GM12873 (cell line): ENCODE measurements around the gene EDEM1.

Experiments
- CTCF ChIP-seq: IDR thresholded peaks from 2 replicates; pipeline ENCODE4 v1.5.1; 2012; ENCODE audit warnings: low read depth, mild to moderate bottlenecking, moderate library complexity, low read length, control low read depth; ENCODE audit not compliant: insufficient read depth; ENCODE audit errors: missing control alignments

EDEM1 gene

DNA sequence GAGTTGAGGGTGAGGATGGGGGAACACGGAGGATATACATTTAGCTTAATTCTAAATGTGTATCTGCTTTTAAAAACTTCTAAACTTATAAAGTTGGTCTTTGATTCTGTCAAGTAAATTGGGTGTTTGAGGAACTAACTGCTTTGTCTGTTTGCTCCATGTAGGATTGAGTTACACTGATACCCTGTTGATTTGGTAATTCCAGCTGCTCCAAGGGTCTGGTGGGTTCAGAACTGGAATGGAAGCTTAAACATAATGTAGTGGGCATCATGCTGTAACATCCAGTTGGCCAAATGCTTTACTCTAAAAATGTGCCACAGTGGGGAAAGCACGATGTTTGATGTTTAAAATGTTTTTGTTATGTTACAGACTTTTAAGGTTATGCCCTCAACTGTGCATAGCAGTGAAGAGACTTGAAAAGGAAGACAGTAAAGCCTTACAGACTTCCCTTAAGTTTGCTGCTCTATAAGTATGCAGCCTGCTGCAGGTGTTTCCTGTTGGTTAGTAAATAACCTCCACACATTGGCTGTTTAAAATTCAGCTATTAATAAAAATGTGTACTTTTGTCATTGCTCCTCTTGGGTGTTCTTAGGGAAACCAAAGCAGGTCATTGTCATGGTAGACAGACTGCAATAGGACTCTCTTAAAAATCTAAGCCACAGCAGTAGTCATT is 5.9 kb upstream of the EDEM1 start:
- TF ChIP-seq CTCF = no peak

GRCh38 chr3:5184499-5184898 is 3.0 kb upstream of the EDEM1 start:
- no peak for TF ChIP-seq CTCF

- TF ChIP-seq CTCF = no peak
These were observed 2.3 kb upstream of the EDEM1 start for GRCh38 chr3:5185093-5185673.

DNA sequence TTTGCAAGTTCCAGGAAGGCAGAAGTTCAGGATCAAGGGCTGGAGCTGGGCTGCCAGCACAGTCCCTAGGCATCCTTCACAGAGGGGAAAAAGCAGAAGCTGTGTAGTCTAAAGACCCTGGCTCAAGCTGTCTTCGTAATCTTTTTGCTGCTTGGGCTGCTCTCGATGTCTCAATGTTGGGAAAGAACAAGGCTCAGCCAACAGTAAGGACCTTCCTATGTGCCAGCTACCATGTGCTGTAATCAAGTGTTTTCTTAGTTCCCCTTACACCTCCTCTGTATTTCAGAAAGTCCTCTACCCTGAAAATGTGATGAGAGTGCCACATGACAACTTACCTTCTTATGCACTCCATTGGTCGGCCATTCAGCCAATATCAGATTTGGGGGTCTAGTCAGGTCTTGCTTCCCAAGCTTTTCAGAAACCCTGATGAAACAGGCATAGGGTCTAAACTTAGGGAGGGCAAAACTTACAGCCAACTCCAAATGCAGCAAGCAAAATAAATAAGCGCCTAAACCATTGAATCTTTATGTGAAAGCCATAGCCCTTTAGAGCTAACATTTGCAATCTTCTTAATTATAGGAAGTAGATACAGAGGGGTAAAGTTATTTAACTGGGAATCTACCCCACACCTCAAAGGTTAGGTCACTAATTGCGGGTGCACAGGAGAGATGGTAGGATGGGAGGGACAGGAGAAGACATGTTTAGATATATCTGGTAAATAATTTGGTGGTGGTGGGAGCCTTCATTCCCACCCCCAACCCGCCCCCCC is 1.2 kb upstream of the EDEM1 start:
- no peak for TF ChIP-seq CTCF

GRCh38 chr3:5186858-5187155 is 700 bp upstream of the EDEM1 start:
- TF ChIP-seq CTCF = no peak

DNA sequence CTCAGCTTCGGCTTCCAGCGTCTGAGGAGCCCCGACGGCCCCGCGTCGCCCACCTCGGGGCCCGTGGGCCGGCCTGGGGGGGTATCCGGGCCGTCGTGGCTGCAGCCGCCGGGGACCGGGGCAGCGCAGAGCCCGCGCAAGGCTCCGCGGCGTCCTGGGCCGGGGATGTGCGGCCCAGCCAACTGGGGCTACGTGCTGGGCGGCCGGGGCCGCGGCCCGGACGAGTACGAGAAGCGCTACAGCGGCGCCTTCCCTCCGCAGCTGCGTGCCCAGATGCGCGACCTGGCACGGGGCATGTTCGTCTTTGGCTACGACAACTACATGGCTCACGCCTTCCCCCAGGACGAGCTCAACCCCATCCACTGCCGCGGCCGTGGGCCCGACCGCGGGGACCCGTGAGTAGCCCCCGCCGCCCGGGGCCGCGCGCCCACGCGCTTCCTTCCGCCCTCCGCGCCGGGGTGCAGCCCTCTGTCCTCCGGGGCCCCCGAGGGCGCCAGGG is 462 bp downstream of the EDEM1 start:
- TF ChIP-seq CTCF = no peak

DNA sequence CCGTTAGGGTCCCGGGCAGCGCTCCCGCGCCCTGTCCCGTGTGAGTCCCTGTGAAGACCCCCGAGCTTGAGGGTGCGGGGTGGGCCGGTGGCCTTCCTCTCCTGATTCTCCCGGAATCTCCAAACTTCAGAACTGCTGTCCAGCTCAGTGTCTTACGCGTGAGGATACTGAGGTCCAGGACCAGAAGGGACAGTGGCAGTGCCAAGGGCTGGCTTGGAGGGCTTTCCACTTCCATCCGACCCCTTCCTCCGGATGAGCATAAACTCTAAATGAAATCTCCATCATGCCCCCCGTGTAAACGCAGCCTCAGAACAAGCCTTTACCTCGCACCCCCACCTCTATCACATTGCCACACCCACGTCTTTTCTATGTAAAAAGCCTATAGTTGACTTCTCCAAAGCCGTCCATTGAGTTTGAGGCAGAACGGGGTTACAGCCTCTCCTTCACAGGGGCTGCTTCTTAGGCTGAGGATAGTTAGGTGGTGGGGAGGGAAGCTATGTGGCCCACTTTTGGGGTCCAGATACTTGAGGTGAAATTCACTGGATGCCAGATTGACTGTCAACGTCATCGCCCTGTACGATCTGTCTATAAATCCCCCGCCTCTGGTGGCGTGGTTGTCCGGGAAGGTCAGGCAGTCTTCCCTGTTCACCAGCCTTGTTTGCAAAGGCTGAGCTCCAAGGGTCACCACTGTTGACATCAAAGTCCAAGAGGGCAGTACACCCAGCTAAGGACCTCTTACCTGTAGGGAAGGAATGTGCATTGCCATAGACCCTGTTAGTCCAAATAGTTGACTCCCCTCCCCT is 1.1 kb downstream of the EDEM1 start:
- TF ChIP-seq CTCF = no peak
